Stimulated activated CD8-positive, alpha-beta memory T cell treated with anti-CD3 and anti-CD28 coated beads, Interleukin-15, amount 100 ng/mL, for 48 hours (primary cell): ENCODE results near the gene AAK1.
A peak's percentile ranks its signal among the peaks of the same experiment; 100 is the strongest.

ENCODE experiments used
- DNase-seq, 2 donors: peaks; one replicate each; pipeline ENCODE4 v3.0.0-alpha.2; 2020; ENCODE audit warnings: low read depth in 2 of 2

The AAK1 gene

DNA sequence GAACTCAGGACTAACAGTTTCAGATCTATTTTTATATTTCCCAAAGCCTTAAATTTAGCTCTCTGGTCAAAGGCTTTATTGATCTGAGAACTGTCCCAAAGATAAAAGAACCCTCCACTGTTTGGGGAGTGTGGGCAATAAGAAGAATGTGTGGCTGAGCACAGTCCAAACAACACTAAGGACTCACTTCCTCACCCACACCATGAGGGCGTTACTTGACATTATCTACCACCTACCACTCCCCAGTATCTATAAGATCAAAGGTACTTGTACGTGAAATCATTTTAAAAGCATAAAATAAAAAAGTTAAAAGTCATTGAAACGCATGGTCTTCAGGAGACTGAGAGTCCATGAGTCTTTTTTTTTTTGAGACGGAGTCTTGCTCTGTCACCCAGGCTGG is 151.7 kb downstream of the AAK1 start:
- no peak for DNase-seq

DNA sequence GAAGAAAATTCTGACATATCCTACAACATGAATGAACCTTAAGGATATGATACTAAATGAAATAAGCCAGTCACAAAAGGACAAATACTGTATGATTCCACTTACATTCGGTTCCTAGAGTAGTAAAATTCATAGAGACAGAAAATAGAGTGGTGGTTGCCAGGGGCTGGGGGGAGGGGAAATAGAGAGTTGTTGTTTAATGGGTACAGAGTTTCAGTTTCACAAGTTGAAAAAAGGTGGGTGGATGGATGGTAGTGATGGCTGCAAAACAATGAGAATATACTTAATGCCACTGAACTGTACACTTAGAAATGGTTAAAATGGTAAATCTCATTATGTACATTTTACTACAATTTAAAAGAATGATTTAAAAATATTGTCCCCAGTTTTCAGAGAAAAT is 153.1 kb downstream of the AAK1 start:
- no peak for DNase-seq

- DNase-seq = no peak
Observed at GRCh38 chr2:69489793-69490192, 153.7 kb downstream of the AAK1 start.

GRCh38 chr2:69483696-69484095 is 159.8 kb downstream of the AAK1 start:
- no peak for DNase-seq

DNA sequence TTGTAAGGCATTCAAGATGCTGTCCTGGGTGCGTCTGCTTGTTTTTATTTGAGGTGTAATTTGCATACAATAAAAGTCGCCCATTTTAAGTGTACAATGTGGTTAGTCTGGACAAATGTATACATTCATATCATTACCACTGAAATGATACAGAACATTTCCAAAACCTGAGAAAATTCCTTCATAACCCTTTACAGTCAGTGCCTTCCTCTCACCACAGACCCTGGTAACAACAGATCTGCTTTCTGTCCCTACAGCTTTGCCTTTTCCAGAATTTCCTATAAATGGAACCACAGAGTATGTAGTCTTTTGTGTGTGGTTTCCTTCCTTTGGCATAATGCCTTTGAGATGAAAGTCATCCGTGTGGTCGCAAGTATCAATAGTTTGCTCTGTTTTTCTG is 160.5 kb downstream of the AAK1 start:
- no peak for DNase-seq

GRCh38 chr2:69482471-69482870 is 161.1 kb downstream of the AAK1 start:
- DNase-seq = no peak

DNA sequence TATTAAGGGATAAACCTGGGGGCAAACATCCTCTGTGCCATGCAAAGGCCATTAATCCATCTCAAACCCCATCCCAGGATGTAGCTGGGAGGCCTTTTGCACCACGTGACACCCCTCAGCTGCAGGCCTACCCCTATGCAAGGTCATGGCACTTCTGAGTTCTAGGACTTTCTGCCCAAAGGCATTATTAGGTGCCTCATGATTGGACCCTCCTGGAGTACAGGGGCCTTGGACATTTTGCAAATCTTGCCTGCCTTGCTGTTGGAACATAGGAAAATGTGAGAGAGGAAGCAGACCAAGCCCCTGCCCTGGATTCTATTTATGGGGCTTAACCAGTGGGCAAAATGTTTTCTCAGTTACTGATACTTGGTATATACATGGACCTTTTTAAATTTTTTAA is 162.1 kb downstream of the AAK1 start:
- no peak for DNase-seq

- no peak for DNase-seq
Observed at GRCh38 chr2:69477627-69478026, 165.9 kb downstream of the AAK1 start.

GRCh38 chr2:69474688-69475087 is 168.9 kb downstream of the AAK1 start:
- DNase-seq = no peak

GRCh38 chr2:69471793-69472192 is 171.7 kb downstream of the AAK1 start:
- no peak for DNase-seq

GRCh38 chr2:69470911-69471310 is 172.6 kb downstream of the AAK1 start:
- no peak for DNase-seq

GRCh38 chr2:69469784-69470183 is 173.8 kb downstream of the AAK1 start:
- DNase-seq = no peak

GRCh38 chr2:69469375-69469774 is 174.2 kb downstream of the AAK1 start:
- DNase-seq = no peak

- no peak for DNase-seq
Observed at GRCh38 chr2:69466728-69467127, 176.8 kb downstream of the AAK1 start.

- DNase-seq = no peak
Observed at GRCh38 chr2:69465513-69466456, 177.8 kb downstream of the AAK1 start.

DNA sequence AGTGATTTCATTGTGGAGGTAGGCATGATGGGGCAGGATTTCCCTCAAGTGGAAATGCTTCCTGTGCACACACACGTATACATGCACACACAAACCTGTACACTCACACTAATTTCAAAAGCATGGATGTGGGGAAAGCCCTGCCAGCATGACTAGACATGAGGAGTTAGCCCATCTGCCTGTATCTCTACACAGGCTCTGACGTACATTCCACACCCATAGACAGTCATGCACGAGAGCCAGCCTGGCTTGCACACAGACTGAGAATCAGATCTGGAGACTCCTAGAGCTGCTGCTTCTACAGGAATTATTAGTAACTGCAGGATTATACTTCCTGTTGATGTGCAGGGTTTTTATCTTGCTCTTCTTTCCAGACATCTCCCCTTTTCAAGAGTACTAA is 179.0 kb downstream of the AAK1 start:
- DNase-seq = no peak

- DNase-seq = no peak
Observed at GRCh38 chr2:69462780-69463179, 180.8 kb downstream of the AAK1 start.

GRCh38 chr2:69461404-69461803 is 182.1 kb downstream of the AAK1 start:
- DNase-seq = no peak

DNA sequence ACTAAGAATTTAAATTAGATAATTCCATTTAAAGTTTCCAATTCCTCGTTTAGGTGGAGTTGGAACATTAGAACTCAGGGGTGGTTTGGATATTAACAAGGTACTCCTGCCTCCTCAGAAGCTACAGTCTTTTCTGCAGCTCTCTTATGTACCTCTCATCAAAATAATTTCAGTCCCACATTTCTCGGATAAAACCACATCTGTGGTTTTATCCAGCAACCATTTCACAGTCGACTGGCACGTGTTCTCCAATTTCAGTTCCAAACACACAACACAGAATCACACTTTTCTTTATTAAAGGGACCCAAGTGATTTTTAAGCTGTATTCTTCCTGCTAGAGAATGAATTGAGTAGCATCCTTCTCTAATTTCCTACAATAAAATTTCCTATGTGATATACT is 183.6 kb downstream of the AAK1 start:
- DNase-seq = no peak

DNA sequence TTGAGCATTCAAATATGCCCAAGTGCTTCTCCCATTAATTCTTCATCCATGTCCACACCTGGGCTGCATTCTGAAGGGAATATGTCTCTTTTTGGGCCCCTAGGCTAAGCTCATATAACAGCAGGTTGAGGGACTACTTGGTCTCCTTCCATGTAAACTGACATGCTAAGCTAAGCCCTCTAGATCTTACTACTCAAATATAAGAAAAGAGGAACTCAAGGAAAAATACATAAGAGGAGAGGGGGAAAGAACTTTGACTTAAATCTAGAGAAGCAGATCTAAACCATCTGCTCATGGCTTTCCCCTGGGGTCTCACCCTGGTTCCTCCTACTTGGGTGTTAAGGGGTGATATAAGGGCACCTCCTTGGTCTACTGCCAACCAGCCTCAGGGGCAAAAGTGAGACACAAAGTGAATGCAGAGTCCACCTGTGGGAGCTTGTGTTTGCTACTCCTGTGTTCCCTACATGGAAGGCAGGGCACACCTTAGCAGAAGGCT is 186.5 kb downstream of the AAK1 start:
- no peak for DNase-seq

GRCh38 chr2:69456154-69456553 is 187.4 kb downstream of the AAK1 start:
- DNase-seq = no peak

- no peak for DNase-seq
Observed at GRCh38 chr2:69454976-69455375, 188.6 kb downstream of the AAK1 start.

DNA sequence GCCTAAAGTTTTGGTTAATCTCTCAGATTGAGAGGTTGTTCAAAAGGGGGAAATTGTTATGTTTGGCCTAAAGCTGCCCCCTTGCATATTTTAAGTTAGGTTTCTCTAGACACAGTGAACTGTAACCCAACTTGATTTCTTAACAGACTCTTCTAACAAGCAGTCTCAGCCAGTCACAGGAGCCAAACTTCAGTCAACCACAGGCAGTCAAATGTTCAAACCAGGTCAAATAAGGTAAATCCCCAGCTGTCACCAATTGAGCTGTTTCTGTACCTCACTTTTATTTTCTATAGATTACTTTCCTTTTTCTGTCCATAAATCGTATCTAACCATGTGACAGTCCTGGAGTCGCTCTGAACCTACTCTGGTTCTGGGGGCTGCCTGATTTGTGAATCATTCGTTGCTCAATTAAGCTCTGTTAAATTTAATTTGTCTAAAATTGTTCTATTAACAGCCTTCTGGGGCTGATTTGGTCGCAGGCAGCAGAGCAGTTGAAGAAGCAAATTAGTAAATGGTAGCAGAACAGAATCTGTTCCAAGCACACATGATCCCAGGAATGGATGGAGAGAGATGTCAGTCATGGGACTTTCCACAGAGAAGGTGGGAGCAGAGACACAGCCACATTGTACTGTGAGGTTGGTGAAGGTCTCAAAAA is 189.9 kb downstream of the AAK1 start:
- DNase-seq = peak in 1 of 2 donors; percentile 10
